Panc1 (cell line): ENCODE measurements around the gene CCM2L. TPM values are rescaled to one million over a fixed set of nuclear protein-coding genes. Genes with fewer than 3 reads are reported as not detected.

ENCODE experiments used
- ATAC-seq: fragments of 200-7000 bp; cut with Tn5 transposase; 2 replicates; pipeline ENCODE4 v1.9.1; 2020; ENCODE audit warnings: mild to moderate bottlenecking, moderate library complexity
- BruUV-seq: library from RNA; stranded (reverse); fragments of 400-500 nt; replicated peaks from 2 replicates; lab custom pipeline; 2021; lab: Mats Ljungman, UMichigan
- CTCF ChIA-PET: fragments of 300-600 bp; sonication (Branson Sonifier 250); formaldehyde crosslinking; loops from one replicate; lab custom pipeline; 2022; ENCODE audit warnings: antibody characterized with exemption; lab: Charles Lee
- POLR2A ChIA-PET: fragments of 300-600 bp; sonication (Branson Sonifier 250); formaldehyde crosslinking; loops from one replicate; lab custom pipeline; 2022; ENCODE audit warnings: antibody characterized with exemption; lab: Charles Lee
- DNase-seq: peaks from one replicate; pipeline ENCODE4 v3.0.0-alpha.2; 2010; ENCODE audit warnings: low read depth, low spot score
- H3K27ac ChIP-seq: 2 replicates; pipeline ENCODE4 v1.5.1; 2011; ENCODE audit warnings: mild to moderate bottlenecking, low read length, inconsistent platforms
- H3K27me3 ChIP-seq: fragments of 200-500 bp; sonication (Bioruptor generic); 2 replicates; pipeline ENCODE4 v1.6.0; 2014; ENCODE audit warnings: low read length, inconsistent platforms; ENCODE audit not compliant: control insufficient read depth, insufficient read depth
- H3K36me3 ChIP-seq: fragments of 200-500 bp; sonication (Bioruptor generic); 2 replicates; pipeline ENCODE4 v1.5.1; 2014; ENCODE audit warnings: inconsistent platforms, mild to moderate bottlenecking, low read length, moderate library complexity; ENCODE audit not compliant: control insufficient read depth, insufficient read depth
- H3K4me1 ChIP-seq: 2 replicates; pipeline ENCODE4 v1.5.1; 2011; ENCODE audit warnings: inconsistent platforms, mild to moderate bottlenecking, low read length, moderate library complexity; ENCODE audit not compliant: control insufficient read depth, insufficient read depth
- H3K4me3 ChIP-seq, 2 experiments: 2 replicates each; pipeline ENCODE4 v1.5.1; 2011 to 2012; ENCODE audit warnings: low read depth in 2 of 2, low read length in 2 of 2, mild to moderate bottlenecking in 2 of 2, inconsistent platforms in 1 of 2, moderate library complexity in 1 of 2
- H3K9me3 ChIP-seq: fragments of 200-500 bp; sonication (Bioruptor generic); 2 replicates; pipeline ENCODE4 v1.5.1; 2014; ENCODE audit warnings: low read depth, mild to moderate bottlenecking, inconsistent platforms, low read length, moderate library complexity; ENCODE audit not compliant: control insufficient read depth, insufficient read depth
- CTCF ChIP-seq: fragments of 450-650 bp; IDR thresholded peaks from 2 replicates; pipeline ENCODE4 v1.5.1; 2017; ENCODE audit warnings: mild to moderate bottlenecking
- POLR2AphosphoS5 ChIP-seq: IDR thresholded peaks from 2 replicates; pipeline ENCODE4 v1.6.1; 2012; ENCODE audit warnings: mild to moderate bottlenecking, low read depth, low read length, moderate library complexity
- REST ChIP-seq, 2 experiments: IDR thresholded peaks; 2 replicates each; pipeline ENCODE4 v1.6.1; 2011 to 2012; ENCODE audit warnings: low read depth in 2 of 2, control low read depth in 1 of 2, low read length in 1 of 2, mild to moderate bottlenecking in 1 of 2, moderate library complexity in 1 of 2; ENCODE audit not compliant: insufficient read depth in 1 of 2
- SIN3A ChIP-seq: IDR thresholded peaks from 2 replicates; pipeline ENCODE4 v1.6.1; 2012; ENCODE audit warnings: low read depth, mild to moderate bottlenecking, low read length, moderate library complexity, borderline replicate concordance; ENCODE audit not compliant: insufficient read depth
- TCF7L2 ChIP-seq: IDR thresholded peaks from 2 replicates; pipeline ENCODE4 v1.6.1; 2011; ENCODE audit warnings: mild to moderate bottlenecking, low read depth, low read length, inconsistent platforms
- in situ Hi-C: cut with HindIII; loops from 2 replicates; pipeline ENCODE4 v1.10.0; 2016; ENCODE audit warnings: low sequenced_read_pairs, low pct_unique_long_range_greater_than_20kb
- intact Hi-C: fragments of 100-400 bp; cut with micrococcal nuclease; formaldehyde crosslinking; loops from one replicate; pipeline ENCODE4 v1.10.0; 2022; ENCODE audit not compliant: unreplicated experiment
- total RNA-seq: library from RNA; stranded (reverse); gene quantifications from one replicate; pipeline ENCODE4 v1.2.1, GENCODE V29; 2021; ENCODE audit not compliant: unreplicated experiment

The CCM2L gene
- total RNA-seq, 1 experiment from 2014 or later = 45.4 TPM

- H3K4me1 ChIP-seq = peaks cover 56% of the 10 kb centered on the region
- ChIA-PET POLR2A (interaction anchor here (0.6 kb wide), 1 partner anchor 17 kb away, joined by 3 read pairs; no protein-coding TSS in a partner anchor), CTCF (interaction anchor here (0.7 kb wide), 1 partner anchor 115 kb away, joined by 3 read pairs; no protein-coding TSS in a partner anchor)
- H3K27me3 ChIP-seq = peaks cover 9% of the 10 kb centered on the region
- peak within 1 kb of the TSS; percentile 43 to 45 for H3K4me3 ChIP-seq
- no peaks in the 10 kb centered on the region for H3K9me3 ChIP-seq
- H3K27ac ChIP-seq = peak within 1 kb of the TSS; percentile 93
- in situ Hi-C loops (no loop called here), intact Hi-C loops (no loop called here)
- DNase-seq (no peak), ATAC-seq (peak; percentile 26)
- no peaks in the 10 kb centered on the region for H3K36me3 ChIP-seq
- no TSS peak for BruUV-seq
- peak; percentile 14; the same call in 1 of the 2 replicates for TF ChIP-seq POLR2AphosphoS5
- TF ChIP-seq REST (IDR thresholded peaks at IDR 0.05; ENCODE audit: insufficient read depth in 1 of 2, low read depth in 2 of 2, low read length in 1 of 2) = no peak
These were observed 42.4 kb upstream of the CCM2L start, which contains the start of gene XKR7 for GRCh38 chr20:31967830-31968249. TSS of gene XKR7 (plus strand) at chr20:31968151. CDS start at chr20:31968176, 25 bp downstream.

- peak overlapping the region; percentile 43 to 45 for H3K4me3 ChIP-seq
- BruUV-seq = no TSS peak
- CTCF ChIA-PET = no interaction called here
- peaks cover 9% of the 10 kb centered on the region for H3K27me3 ChIP-seq
- peak; percentile 62 for ATAC-seq
- TF ChIP-seq SIN3A (peak; percentile 100), POLR2AphosphoS5 (peak; percentile 71; the same call in 1 of the 2 replicates), TCF7L2 (no peak), CTCF (no peak), REST (IDR thresholded peaks at IDR 0.05; ENCODE audit: insufficient read depth in 1 of 2, low read depth in 2 of 2, low read length in 1 of 2) (peak; percentile 99 to 100)
- H3K27ac ChIP-seq = peak overlapping the region; percentile 93
- intact Hi-C loops = no loop called here
- POLR2A ChIA-PET = no interaction called here
- in situ Hi-C loops = no loop called here
- peaks cover 56% of the 10 kb centered on the region for H3K4me1 ChIP-seq
- H3K36me3 ChIP-seq = no peaks in the 10 kb centered on the region
- DNase-seq = no peak
- H3K9me3 ChIP-seq = no peaks in the 10 kb centered on the region
These were observed 41.7 kb upstream of the CCM2L start for GRCh38 chr20:31968291-31969126.
